HEK293 (cell line): ENCODE results near the gene TMEM214.

Experiments
- CTCF ChIP-seq: fragments of 450-650 bp; formaldehyde crosslinking; IDR thresholded peaks from 2 replicates; pipeline ENCODE4 v1.5.1; 2016; ENCODE audit warnings: missing biosample characterization, missing genetic modification characterization
- PATZ1 ChIP-seq: fragments of 450-650 bp; formaldehyde crosslinking; IDR thresholded peaks from 2 replicates; pipeline ENCODE4 v1.5.1; 2016; ENCODE audit warnings: missing biosample characterization, missing genetic modification characterization
- REPIN1 ChIP-seq: fragments of 450-650 bp; formaldehyde crosslinking; IDR thresholded peaks from 2 replicates; pipeline ENCODE4 v1.5.1; 2017; ENCODE audit warnings: missing biosample characterization, missing genetic modification characterization, low read depth
- SP3 ChIP-seq: fragments of 450-650 bp; formaldehyde crosslinking; IDR thresholded peaks from 2 replicates; pipeline ENCODE4 v1.5.1; 2016; ENCODE audit warnings: missing biosample characterization, missing genetic modification characterization
- ZBTB20 ChIP-seq: fragments of 450-650 bp; formaldehyde crosslinking; IDR thresholded peaks from 2 replicates; pipeline ENCODE4 v1.5.1; 2016; ENCODE audit warnings: missing biosample characterization, missing genetic modification characterization
- ZBTB8A ChIP-seq: fragments of 450-650 bp; formaldehyde crosslinking; IDR thresholded peaks from 2 replicates; pipeline ENCODE4 v1.5.1; 2016; ENCODE audit warnings: missing biosample characterization, missing genetic modification characterization
- ZFP41 ChIP-seq: fragments of 450-650 bp; formaldehyde crosslinking; IDR thresholded peaks from 2 replicates; pipeline ENCODE4 v1.5.1; 2016; ENCODE audit warnings: missing biosample characterization, missing genetic modification characterization, borderline replicate concordance
- ZNF670 ChIP-seq: fragments of 450-650 bp; formaldehyde crosslinking; IDR thresholded peaks from 2 replicates; pipeline ENCODE4 v1.5.1; 2016; ENCODE audit warnings: missing biosample characterization, missing genetic modification characterization, low read depth
- TF ChIP-seq, protein P1 (sequence below): fragments of 450-650 bp; formaldehyde crosslinking; IDR thresholded peaks from 2 replicates; pipeline ENCODE4 v1.5.1; 2016; ENCODE audit warnings: missing biosample characterization, missing genetic modification characterization
- TF ChIP-seq, protein P2 (sequence below): sonication (generic); formaldehyde crosslinking; IDR thresholded peaks from 2 replicates; pipeline ENCODE4 v1.8.1; 2022; ENCODE audit warnings: mild to moderate bottlenecking, moderate library complexity, missing genetic modification reagents

DNA sequence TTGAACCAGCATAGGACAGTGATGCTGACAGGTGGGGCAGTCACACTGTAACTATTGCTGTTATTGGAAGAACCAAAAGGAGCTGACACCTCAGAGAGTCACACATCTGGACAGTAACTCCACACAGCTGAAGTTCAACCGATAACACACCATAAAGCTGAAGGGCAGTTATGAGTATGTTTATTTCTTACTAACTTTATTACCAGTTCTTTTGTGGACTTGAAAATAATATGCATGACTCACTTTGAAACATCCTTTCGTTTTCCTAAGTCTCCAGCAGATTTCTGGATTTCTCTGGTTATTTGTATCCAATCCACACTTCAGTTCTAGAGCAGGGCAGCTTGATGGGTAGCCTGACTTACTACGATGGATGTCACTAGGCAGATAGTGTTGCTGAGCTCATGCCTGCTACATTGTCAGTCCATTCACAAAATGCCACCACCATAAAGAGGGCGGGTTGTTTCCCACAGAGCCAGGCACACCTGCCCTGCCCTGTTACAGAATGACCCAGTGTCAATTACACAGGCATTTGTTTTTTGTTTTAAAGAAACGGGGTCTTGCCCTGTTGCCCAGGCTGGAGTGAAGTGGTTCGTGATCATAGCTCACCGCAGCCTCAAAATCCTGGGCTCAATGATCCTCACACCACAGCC lies 10.3 kb downstream of the TMEM214 start:
- TF ChIP-seq CTCF (tag by site-specific recombination) (no peak), ZFP41 (tag by site-specific recombination) (no peak), ZBTB20 (tag by site-specific recombination) (no peak), REPIN1 (no peak), PATZ1 (no peak), ZBTB8A (tag by site-specific recombination) (no peak), ZNF670 (tag by site-specific recombination) (no peak), SP3 (no peak)
- TF ChIP-seq, protein P1, sequence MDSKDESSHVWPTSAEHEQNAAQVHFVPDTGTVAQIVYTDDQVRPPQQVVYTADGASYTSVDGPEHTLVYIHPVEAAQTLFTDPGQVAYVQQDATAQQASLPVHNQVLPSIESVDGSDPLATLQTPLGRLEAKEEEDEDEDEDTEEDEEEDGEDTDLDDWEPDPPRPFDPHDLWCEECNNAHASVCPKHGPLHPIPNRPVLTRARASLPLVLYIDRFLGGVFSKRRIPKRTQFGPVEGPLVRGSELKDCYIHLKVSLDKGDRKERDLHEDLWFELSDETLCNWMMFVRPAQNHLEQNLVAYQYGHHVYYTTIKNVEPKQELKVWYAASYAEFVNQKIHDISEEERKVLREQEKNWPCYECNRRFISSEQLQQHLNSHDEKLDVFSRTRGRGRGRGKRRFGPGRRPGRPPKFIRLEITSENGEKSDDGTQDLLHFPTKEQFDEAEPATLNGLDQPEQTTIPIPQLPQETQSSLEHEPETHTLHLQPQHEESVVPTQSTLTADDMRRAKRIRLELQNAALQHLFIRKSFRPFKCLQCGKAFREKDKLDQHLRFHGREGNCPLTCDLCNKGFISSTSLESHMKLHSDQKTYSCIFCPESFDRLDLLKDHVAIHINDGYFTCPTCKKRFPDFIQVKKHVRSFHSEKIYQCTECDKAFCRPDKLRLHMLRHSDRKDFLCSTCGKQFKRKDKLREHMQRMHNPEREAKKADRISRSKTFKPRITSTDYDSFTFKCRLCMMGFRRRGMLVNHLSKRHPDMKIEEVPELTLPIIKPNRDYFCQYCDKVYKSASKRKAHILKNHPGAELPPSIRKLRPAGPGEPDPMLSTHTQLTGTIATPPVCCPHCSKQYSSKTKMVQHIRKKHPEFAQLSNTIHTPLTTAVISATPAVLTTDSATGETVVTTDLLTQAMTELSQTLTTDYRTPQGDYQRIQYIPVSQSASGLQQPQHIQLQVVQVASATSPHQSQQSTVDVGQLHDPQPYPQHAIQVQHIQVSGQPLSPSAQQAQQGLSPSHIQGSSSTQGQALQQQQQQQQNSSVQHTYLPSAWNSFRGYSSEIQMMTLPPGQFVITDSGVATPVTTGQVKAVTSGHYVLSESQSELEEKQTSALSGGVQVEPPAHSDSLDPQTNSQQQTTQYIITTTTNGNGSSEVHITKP (tag by site-specific recombination): no peak
- TF ChIP-seq, protein P2, sequence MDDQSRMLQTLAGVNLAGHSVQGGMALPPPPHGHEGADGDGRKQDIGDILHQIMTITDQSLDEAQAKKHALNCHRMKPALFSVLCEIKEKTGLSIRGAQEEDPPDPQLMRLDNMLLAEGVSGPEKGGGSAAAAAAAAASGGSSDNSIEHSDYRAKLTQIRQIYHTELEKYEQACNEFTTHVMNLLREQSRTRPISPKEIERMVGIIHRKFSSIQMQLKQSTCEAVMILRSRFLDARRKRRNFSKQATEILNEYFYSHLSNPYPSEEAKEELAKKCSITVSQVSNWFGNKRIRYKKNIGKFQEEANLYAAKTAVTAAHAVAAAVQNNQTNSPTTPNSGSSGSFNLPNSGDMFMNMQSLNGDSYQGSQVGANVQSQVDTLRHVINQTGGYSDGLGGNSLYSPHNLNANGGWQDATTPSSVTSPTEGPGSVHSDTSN (CRISPR knock-in tag): no peak
